Measurements from ENCODE around the gene NUP160. TPM values are rescaled to one million over a fixed set of nuclear protein-coding genes. Genes with fewer than 3 reads are reported as not detected.

Gene NUP160
- total and polyA plus RNA-seq, 2 of the 8 experiments (the other 6 are each of a cell fraction or from before 2014, with no cell fraction given), result 44.6 to 100 TPM

GRCh38 chr11:47857485-47857884 lies 9.3 kb upstream of the NUP160 start (continued):
- no peak for TF ChIP-seq KDM4A (IDR thresholded peaks at IDR 0.05; ENCODE audit: low read depth, low read length, severe bottlenecking)
- no peak for TF ChIP-seq CTCF (IDR thresholded peaks at IDR 0.05; ENCODE audit: control extremely low read depth in 1 of 3, insufficient read depth in 1 of 3, low read depth in 1 of 3, low read length in 3 of 3)
- no peak for TF ChIP-seq HDAC6 (IDR thresholded peaks at IDR 0.05; ENCODE audit: low read depth, low read length)
- no peak for TF ChIP-seq RAD21 (IDR thresholded peaks at IDR 0.05 in 1 of 2, conservative IDR thresholded peaks at IDR 0.05 in 1 of 2; ENCODE audit: low read depth in 2 of 2, low read length in 2 of 2)
- TF ChIP-seq ATF3 (IDR thresholded peaks at IDR 0.05; ENCODE audit: insufficient read depth, low read depth, low read length), result no peak
